Dendritic cell treated with granulocyte-macrophage colony-stimulating factor and Interleukin-4, amounts not matched to agents 40 ng/mL and 50 ng/mL, for 4 days (primary cell): ENCODE data around the gene SLX9.

ENCODE experiments used
- H3K27ac Mint-ChIP-seq: one replicate; pipeline ENCODE4 v1.8.0; 2022; ENCODE audit warnings: mild to moderate bottlenecking, mixed read lengths
- H3K27me3 Mint-ChIP-seq: one replicate; pipeline ENCODE4 v1.8.0; 2022; ENCODE audit warnings: mild to moderate bottlenecking, mixed read lengths
- H3K36me3 Mint-ChIP-seq: one replicate; pipeline ENCODE4 v1.8.0; 2022; ENCODE audit warnings: low read depth, mixed read lengths
- H3K4me1 Mint-ChIP-seq: one replicate; pipeline ENCODE4 v1.8.0; 2022; ENCODE audit warnings: low read depth, mixed read lengths
- H3K4me3 Mint-ChIP-seq: one replicate; pipeline ENCODE4 v1.8.0; 2022; ENCODE audit warnings: mild to moderate bottlenecking, moderate library complexity, mixed read lengths
- H3K9me3 Mint-ChIP-seq: one replicate; pipeline ENCODE4 v1.8.0; 2022; ENCODE audit warnings: mixed read lengths
- intact Hi-C: fragments of 100-400 bp; cut with micrococcal nuclease; formaldehyde crosslinking; loops from one replicate; pipeline ENCODE4 v1.15.0; 2022

The SLX9 gene

GRCh38 chr21:44987886-44988606 lies 48.2 kb downstream of the SLX9 start:
- Mint-ChIP-seq H3K9me3 (no peaks in the 10 kb centered on the region), H3K4me1 (no peaks in the 10 kb centered on the region)

GRCh38 chr21:44988607-44989536 lies 49.0 kb downstream of the SLX9 start:
- no peaks in the 10 kb centered on the region for H3K9me3 Mint-ChIP-seq
- H3K4me3 Mint-ChIP-seq = no peak overlapping the region
- H3K36me3 Mint-ChIP-seq = no peaks in the 10 kb centered on the region
- H3K27me3 Mint-ChIP-seq = peaks cover 12% of the 10 kb centered on the region
- intact Hi-C loops = no loop called here
- H3K4me1 Mint-ChIP-seq = no peaks in the 10 kb centered on the region
- no peak overlapping the region for H3K27ac Mint-ChIP-seq

More at GRCh38 chr21:44987886-44988606, 48.2 kb downstream of the SLX9 start:
- Mint-ChIP-seq H3K36me3 (no peaks in the 10 kb centered on the region), H3K27ac (no peak overlapping the region), H3K27me3 (peaks cover 12% of the 10 kb centered on the region), H3K4me3 (no peak overlapping the region)
- intact Hi-C loops = no loop called here

- no peak overlapping the region for H3K4me3 Mint-ChIP-seq
- H3K9me3 Mint-ChIP-seq = no peaks in the 10 kb centered on the region
- no peaks in the 10 kb centered on the region for H3K36me3 Mint-ChIP-seq
- intact Hi-C loops = no loop called here
- no peaks in the 10 kb centered on the region for H3K4me1 Mint-ChIP-seq
- no peak overlapping the region for H3K27ac Mint-ChIP-seq
- peaks cover 9% of the 10 kb centered on the region for H3K27me3 Mint-ChIP-seq
These were observed 49.7 kb downstream of the SLX9 start for GRCh38 chr21:44989537-44989886.

GRCh38 chr21:44989943-44990780 lies 50.3 kb downstream of the SLX9 start:
- Mint-ChIP-seq H3K27ac (no peak overlapping the region), H3K9me3 (no peaks in the 10 kb centered on the region), H3K36me3 (no peaks in the 10 kb centered on the region), H3K4me3 (no peak overlapping the region), H3K27me3 (peaks cover 4% of the 10 kb centered on the region), H3K4me1 (no peaks in the 10 kb centered on the region)
- intact Hi-C loops = no loop called here

GRCh38 chr21:44990921-44991320 lies 51.1 kb downstream of the SLX9 start:
- Mint-ChIP-seq H3K9me3 (no peaks in the 10 kb centered on the region), H3K27me3 (no peaks in the 10 kb centered on the region), H3K4me1 (no peaks in the 10 kb centered on the region), H3K27ac (no peak overlapping the region), H3K36me3 (no peaks in the 10 kb centered on the region), H3K4me3 (no peak overlapping the region)
- intact Hi-C loops = no loop called here

GRCh38 chr21:44991538-44992483 lies 52.0 kb downstream of the SLX9 start:
- Mint-ChIP-seq H3K4me3 (no peak overlapping the region), H3K27ac (no peak overlapping the region), H3K9me3 (no peaks in the 10 kb centered on the region), H3K4me1 (no peaks in the 10 kb centered on the region), H3K27me3 (no peaks in the 10 kb centered on the region), H3K36me3 (no peaks in the 10 kb centered on the region)
- intact Hi-C loops = no loop called here

GRCh38 chr21:44992608-44993031 lies 52.8 kb downstream of the SLX9 start:
- no peaks in the 10 kb centered on the region for H3K36me3 Mint-ChIP-seq
- intact Hi-C loops = no loop called here
- no peak overlapping the region for H3K4me3 Mint-ChIP-seq
- H3K27ac Mint-ChIP-seq = no peak overlapping the region
- no peaks in the 10 kb centered on the region for H3K9me3 Mint-ChIP-seq
- H3K4me1 Mint-ChIP-seq = no peaks in the 10 kb centered on the region
- no peaks in the 10 kb centered on the region for H3K27me3 Mint-ChIP-seq

- Mint-ChIP-seq H3K4me1 (no peaks in the 10 kb centered on the region), H3K36me3 (no peaks in the 10 kb centered on the region), H3K27me3 (no peaks in the 10 kb centered on the region), H3K4me3 (no peak overlapping the region), H3K27ac (no peak overlapping the region), H3K9me3 (no peaks in the 10 kb centered on the region)
- intact Hi-C loops = no loop called here
These were observed 53.7 kb downstream of the SLX9 start for GRCh38 chr21:44993321-44994046.

- H3K27ac Mint-ChIP-seq = no peak overlapping the region
- H3K4me3 Mint-ChIP-seq = no peak overlapping the region
- no peaks in the 10 kb centered on the region for H3K4me1 Mint-ChIP-seq
- H3K36me3 Mint-ChIP-seq = no peaks in the 10 kb centered on the region
- intact Hi-C loops = no loop called here
- no peaks in the 10 kb centered on the region for H3K9me3 Mint-ChIP-seq
- H3K27me3 Mint-ChIP-seq = no peaks in the 10 kb centered on the region
These were observed 54.3 kb downstream of the SLX9 start for GRCh38 chr21:44994047-44994694.

GRCh38 chr21:44994695-44995342 lies 55.0 kb downstream of the SLX9 start:
- Mint-ChIP-seq H3K27me3 (no peaks in the 10 kb centered on the region), H3K9me3 (no peaks in the 10 kb centered on the region), H3K27ac (no peak overlapping the region), H3K4me1 (no peaks in the 10 kb centered on the region), H3K36me3 (no peaks in the 10 kb centered on the region), H3K4me3 (no peak overlapping the region)
- intact Hi-C loops = no loop called here

- intact Hi-C loops = no loop called here
- Mint-ChIP-seq H3K4me1 (no peaks in the 10 kb centered on the region), H3K27me3 (peaks cover 3% of the 10 kb centered on the region), H3K9me3 (no peaks in the 10 kb centered on the region), H3K36me3 (no peaks in the 10 kb centered on the region), H3K27ac (no peak overlapping the region), H3K4me3 (no peak overlapping the region)
These were observed 55.6 kb downstream of the SLX9 start for GRCh38 chr21:44995343-44995941.

GRCh38 chr21:44996096-44996495 lies 56.3 kb downstream of the SLX9 start:
- no peak overlapping the region for H3K4me3 Mint-ChIP-seq
- no peaks in the 10 kb centered on the region for H3K36me3 Mint-ChIP-seq
- H3K27ac Mint-ChIP-seq = no peak overlapping the region
- no peaks in the 10 kb centered on the region for H3K9me3 Mint-ChIP-seq
- intact Hi-C loops = no loop called here
- peaks cover 3% of the 10 kb centered on the region for H3K27me3 Mint-ChIP-seq
- no peaks in the 10 kb centered on the region for H3K4me1 Mint-ChIP-seq
